ENCODE measurements around the gene OR5B21.

Gene OR5B21

DNA sequence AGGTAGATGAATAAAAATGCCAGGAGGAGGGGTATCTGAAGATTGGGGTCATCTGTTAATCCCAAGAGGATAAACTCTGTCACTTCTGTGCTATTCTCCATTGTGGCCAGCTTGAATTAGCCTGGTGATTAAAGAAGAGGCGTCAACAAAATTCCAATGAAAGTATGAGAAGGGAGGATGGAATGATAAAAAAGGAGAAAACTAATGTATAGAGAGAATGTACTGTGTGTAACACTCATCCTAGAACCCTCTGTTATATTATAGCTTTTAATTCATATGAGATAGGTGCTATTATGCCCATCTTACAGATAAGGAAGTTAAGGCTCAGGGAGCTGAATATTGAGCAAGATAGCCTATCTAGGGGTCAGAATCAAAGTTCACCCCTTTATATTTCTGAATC, at the start of gene OR5B21:
Gene OR5B21 (minus strand): TSS at position 101 of the 400 bp plus-strand sequence. CDS start 0 bp downstream, at position 101.
- H3K36me3 ChIP-seq: no peaks in the 10 kb centered on the region
- no peak for DNase-seq
- H3K27ac ChIP-seq: no peak within 1 kb of the TSS
- no peaks in the 10 kb centered on the region for H3K9me3 ChIP-seq (ENCODE audit: severe bottlenecking)
- no peak within 1 kb of the TSS for H3K4me3 ChIP-seq (ENCODE audit: low read depth, low read length)
- peaks cover 73% of the 10 kb centered on the region for H3K27me3 ChIP-seq (ENCODE audit: insufficient read depth, low read depth, severe bottlenecking)
- TF ChIP-seq, protein P1, sequence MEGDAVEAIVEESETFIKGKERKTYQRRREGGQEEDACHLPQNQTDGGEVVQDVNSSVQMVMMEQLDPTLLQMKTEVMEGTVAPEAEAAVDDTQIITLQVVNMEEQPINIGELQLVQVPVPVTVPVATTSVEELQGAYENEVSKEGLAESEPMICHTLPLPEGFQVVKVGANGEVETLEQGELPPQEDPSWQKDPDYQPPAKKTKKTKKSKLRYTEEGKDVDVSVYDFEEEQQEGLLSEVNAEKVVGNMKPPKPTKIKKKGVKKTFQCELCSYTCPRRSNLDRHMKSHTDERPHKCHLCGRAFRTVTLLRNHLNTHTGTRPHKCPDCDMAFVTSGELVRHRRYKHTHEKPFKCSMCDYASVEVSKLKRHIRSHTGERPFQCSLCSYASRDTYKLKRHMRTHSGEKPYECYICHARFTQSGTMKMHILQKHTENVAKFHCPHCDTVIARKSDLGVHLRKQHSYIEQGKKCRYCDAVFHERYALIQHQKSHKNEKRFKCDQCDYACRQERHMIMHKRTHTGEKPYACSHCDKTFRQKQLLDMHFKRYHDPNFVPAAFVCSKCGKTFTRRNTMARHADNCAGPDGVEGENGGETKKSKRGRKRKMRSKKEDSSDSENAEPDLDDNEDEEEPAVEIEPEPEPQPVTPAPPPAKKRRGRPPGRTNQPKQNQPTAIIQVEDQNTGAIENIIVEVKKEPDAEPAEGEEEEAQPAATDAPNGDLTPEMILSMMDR (IDR thresholded peaks at IDR 0.05; ENCODE audit: low read depth, low read length): no peak

DNA sequence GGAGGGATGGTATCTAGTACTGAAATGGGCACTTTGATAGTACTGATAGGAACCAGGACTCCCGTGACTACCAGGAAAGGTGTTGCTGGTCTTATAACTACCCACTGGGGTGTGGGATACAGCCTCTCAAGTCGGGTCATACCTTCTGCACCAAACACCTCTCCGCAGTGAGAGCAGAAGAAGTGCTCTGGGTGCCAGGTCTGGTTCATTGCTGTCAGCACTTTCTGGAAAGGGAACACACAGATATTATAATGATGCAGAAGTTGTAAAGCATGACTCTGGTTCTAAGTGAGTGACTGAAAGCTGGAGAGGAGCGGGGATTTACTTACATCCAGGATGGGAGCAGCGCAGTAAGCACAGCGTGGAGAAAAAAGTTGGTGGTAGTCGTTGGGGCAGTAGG, 41.7 kb upstream of the OR5B21 start:
- Histone ChIP-seq H3K36me3 (no peaks in the 10 kb centered on the region), H3K27ac (no peak overlapping the region), H3K27me3 (ENCODE audit: insufficient read depth, low read depth, severe bottlenecking) (no peaks in the 10 kb centered on the region), H3K4me3 (ENCODE audit: low read depth, low read length) (no peak overlapping the region), H3K9me3 (ENCODE audit: severe bottlenecking) (no peaks in the 10 kb centered on the region)
- no peak for DNase-seq
- TF ChIP-seq, protein P1 (IDR thresholded peaks at IDR 0.05; ENCODE audit: low read depth, low read length): no peak

DNA sequence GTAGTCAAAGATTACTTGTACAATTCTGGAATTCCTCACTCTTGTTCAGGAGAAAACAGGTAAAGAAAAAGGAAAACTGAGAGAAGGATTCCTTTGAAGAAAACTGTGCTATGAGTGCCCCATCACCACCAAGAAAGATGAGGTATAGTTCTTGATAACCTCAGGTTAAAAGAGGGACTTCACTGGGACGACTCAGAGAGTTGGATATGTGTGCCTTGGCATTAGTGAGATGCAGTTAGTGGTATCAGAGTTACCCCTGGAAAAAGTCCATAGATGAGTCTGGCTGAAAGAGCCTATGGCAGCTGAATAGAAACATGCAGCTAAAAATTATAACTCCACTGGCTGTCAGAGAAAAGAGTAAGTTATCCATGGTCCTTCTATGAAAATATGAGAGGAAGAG, 38.9 kb upstream of the OR5B21 start:
- H3K36me3 ChIP-seq: no peaks in the 10 kb centered on the region
- no peak overlapping the region for H3K4me3 ChIP-seq (ENCODE audit: low read depth, low read length)
- H3K27ac ChIP-seq: no peak overlapping the region

DNA sequence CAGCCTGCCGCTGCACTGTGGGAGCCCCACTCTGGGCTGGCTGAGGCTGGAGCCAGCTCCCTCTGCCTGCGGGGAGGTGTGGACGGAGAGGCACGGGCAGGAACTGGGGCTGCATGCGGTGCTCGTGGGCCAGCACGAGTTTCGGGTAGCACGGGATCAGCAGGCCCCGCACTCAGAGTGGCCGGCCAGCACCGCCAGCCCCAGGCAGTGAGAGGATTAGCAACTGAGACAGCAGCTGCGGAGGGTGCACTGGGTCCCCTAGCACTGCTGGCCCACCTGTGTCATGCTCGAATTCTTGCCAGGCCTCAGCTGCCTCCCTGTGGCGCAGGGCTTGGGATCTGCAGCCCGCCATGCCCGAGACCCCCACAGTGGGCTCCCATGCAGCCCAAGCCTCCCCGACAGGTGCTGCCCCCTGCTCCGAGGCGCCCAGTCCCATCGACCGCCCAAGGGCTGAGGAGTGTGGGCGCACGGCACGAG, 24.0 kb upstream of the OR5B21 start:
- Histone ChIP-seq H3K27ac (no peak overlapping the region), H3K9me3 (ENCODE audit: severe bottlenecking) (peaks cover 5% of the 10 kb centered on the region), H3K36me3 (no peaks in the 10 kb centered on the region), H3K4me3 (ENCODE audit: low read depth, low read length) (no peak overlapping the region), H3K27me3 (ENCODE audit: insufficient read depth, low read depth, severe bottlenecking) (no peaks in the 10 kb centered on the region)
- DNase-seq: no peak
- TF ChIP-seq, protein P1 (IDR thresholded peaks at IDR 0.05; ENCODE audit: low read depth, low read length): no peak

More for the DNA sequence above, 38.9 kb upstream of the OR5B21 start:
- Histone ChIP-seq H3K27me3 (ENCODE audit: insufficient read depth, low read depth, severe bottlenecking) (no peaks in the 10 kb centered on the region), H3K9me3 (ENCODE audit: severe bottlenecking) (no peaks in the 10 kb centered on the region)
- no peak for DNase-seq
- TF ChIP-seq, protein P1 (IDR thresholded peaks at IDR 0.05; ENCODE audit: low read depth, low read length): no peak

DNA sequence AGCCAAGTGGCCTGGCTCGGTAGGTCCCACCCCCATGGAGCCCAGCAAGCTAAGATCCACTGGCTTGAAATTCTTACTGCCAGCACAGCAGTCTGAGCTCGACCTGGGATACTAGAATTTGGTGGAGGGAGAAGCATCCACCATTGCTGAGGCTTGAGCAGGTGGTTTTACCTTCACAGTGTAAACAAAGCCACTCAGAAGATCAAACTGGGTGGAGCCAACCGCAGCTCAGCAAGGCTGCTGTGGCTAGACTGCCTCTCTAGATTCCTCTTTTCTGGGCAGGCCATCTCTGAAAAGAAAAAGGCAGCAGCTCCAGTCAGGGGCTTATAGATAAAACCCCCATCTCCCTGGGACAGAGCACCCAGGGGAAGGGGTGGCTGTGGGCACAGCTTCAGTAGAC, 22.3 kb upstream of the OR5B21 start:
- Histone ChIP-seq H3K4me3 (ENCODE audit: low read depth, low read length) (no peak overlapping the region), H3K27me3 (ENCODE audit: insufficient read depth, low read depth, severe bottlenecking) (peaks cover 8% of the 10 kb centered on the region), H3K9me3 (ENCODE audit: severe bottlenecking) (peaks cover 5% of the 10 kb centered on the region), H3K27ac (no peak overlapping the region), H3K36me3 (no peaks in the 10 kb centered on the region)
- TF ChIP-seq, protein P1 (IDR thresholded peaks at IDR 0.05; ENCODE audit: low read depth, low read length): no peak
- no peak for DNase-seq

DNA sequence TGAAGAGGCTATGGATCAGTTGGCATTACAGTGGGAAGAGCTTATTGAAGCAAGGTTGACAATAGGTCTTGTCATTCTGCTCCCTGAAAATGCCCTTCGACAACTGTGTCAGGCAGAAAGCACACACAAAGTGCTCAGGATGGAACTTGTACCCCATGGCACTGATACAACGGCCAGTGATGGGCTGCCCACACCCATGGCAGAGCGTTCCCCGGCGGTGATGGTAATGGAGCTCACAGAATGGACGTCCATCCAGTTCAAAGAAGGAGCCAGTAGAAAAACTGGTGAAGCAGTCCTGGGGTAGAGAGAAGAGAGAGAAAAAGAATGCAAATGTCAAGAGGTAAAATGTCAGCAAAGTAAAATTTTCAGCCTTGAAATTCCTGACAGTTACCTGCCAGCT, 19.5 kb upstream of the OR5B21 start:
- TF ChIP-seq, protein P1 (IDR thresholded peaks at IDR 0.05; ENCODE audit: low read depth, low read length): no peak
- Histone ChIP-seq H3K4me3 (ENCODE audit: low read depth, low read length) (no peak overlapping the region), H3K36me3 (no peaks in the 10 kb centered on the region), H3K27ac (no peak overlapping the region), H3K27me3 (ENCODE audit: insufficient read depth, low read depth, severe bottlenecking) (peaks cover 24% of the 10 kb centered on the region), H3K9me3 (ENCODE audit: severe bottlenecking) (peaks cover 5% of the 10 kb centered on the region)
- DNase-seq: no peak

Measured in WERI-Rb-1 (cell line).